Kidney tubule cell (primary cell): ENCODE measurements around the gene GVQW3.
"Not testable (repeated sequence)": the region's sequence is repeated elsewhere in the genome, so short reads cannot be mapped to it uniquely, and the experiment has no call there.

ENCODE experiments used
- DNase-seq: peaks from one replicate; pipeline ENCODE4 v3.0.0-alpha.2; 2018; ENCODE audit warnings: low spot score

GVQW3 gene

DNA sequence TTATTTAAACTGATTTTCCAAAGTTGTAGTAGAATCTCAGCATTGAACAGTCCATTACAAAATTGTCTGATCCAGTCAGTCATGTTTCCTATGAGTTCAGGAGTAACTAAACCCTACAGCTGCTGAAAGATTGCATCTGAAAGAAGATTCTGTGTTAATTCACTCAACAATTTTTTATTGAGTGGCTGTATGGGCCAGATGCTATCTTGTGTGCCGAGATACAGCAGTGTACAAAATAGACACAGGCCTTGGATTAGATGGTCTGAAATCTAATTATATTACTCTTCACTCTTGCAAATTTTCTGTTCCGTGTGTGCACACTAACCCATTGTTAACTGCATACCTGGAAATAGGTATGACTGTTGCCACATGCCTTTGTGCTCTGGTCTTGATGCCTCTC lies 7.3 kb downstream of the GVQW3 start:
- no peak for DNase-seq

DNA sequence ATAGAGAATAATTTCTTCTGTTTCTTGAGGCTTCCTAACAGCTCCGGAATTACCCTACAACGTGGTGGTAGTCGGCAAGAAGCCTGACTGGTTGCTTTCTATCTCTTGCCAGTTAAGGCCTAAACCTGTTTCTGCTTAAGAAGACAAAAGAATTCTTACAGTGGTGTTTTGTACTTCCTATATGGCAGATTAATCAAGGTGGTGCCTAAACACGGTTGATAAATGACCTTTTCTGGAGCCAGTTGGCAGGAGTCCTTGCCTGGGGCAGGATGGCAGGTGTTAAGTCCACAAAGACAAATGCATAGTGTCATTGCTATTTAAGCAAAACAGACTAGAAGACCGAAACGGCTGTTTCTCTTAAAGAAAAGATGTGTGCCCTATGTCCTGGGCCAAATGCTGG lies 9.9 kb downstream of the GVQW3 start:
- DNase-seq, result no peak

DNA sequence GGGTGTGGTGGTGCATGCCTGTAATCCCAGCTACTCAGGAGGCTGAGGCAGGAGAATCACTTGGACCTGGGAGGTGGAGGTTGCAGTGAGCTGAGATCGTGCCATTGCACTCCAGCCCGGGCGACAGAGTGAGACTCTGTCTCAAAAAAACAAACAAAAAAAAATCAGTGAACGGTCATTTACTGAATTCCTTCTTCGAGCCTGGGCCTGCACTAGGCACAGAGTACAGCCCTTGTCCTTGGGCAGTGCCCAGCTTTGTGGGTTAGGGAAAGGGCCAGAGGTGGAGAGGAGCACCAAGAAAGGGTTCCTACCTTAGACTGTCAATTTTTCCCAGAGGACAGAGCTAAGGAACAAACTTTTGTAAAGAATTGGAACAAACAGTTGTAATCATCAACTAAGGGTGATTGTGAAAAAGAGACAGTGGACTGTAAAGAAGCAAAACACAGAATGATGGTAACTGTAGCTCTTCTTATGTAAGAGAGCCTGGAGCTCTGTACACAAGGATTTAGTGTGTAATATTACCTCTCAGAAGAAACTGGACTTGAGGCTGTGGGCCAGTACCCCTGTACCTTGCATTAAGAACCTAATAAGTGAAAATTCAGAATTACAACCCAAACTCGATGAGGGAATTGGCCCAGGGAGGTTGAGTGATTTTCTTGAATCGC lies 10.8 kb downstream of the GVQW3 start:
- no peak for DNase-seq

DNA sequence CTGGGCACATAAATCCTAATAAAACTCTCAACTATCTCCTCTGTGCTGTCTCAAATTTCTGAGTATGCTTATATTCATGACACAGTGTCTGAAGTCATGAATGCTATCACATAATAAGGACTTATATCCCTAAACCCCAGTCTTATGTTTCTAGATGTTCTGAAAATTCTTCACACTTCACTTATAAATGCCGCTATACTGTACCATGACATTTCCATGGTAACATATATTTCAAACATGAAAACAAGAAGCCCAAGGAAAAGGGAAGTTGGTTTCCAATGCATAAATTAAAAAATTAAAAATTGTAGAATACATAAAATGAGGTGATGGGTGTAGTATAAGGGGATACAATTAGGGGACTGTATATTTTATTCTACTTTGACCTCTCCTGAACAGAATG lies 11.7 kb downstream of the GVQW3 start:
- DNase-seq, result no peak

DNA sequence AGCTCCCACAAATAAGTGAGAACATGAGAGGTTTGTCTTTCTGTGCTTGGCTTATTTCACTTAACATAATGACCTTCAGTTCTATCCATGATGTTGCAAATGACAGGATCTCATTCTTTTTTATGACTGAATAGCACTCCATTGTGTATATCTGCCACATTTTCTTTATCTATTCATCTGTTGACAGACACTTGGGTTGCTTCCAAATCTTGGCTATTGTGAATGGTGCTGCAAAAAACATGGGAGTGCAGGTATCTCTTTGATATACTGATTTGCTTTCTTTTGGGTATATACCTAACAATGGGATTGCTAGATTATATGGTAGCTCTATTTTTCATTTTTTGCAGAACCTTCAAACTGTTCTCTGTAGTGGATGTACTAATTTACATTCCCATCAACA lies 13.3 kb downstream of the GVQW3 start:
- no peak for DNase-seq

DNA sequence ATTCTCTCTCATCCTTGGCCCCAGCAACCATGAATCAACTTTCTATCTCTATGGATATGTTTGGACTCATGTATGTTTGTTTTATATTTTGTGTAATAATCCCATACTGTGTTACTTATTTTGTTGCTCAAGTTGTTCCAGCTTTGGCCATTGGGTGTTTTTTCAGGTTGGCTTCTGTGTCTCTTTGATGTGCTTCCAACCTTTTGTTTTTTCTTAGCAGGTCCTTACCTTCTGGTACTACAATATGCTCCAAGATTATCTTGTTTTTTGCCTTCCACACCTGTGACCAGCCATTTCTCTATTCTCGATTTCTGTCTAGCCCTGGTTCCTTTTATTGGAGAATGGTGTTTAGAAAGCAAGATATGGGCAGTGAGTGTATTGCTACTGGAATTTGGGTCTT lies 14.2 kb downstream of the GVQW3 start:
- no peak for DNase-seq

DNA sequence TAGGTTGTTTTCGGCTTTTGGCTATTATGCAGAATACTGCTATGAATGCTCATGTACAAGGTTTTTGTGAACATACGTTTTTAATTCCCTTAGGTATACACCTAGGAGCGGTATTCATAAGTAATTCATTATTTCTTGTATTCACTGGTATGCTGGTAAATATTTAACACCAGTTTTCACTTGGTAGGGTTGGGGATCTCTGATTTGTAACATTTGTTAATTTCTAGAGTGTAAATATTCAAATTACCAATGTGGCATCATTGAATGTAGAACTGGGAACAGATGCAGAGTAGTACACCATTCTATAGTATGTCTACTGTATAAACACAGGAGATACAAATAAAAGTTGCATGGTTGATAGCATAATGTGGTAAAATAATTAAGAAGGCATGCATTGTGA lies 16.3 kb downstream of the GVQW3 start:
- no peak for DNase-seq

DNA sequence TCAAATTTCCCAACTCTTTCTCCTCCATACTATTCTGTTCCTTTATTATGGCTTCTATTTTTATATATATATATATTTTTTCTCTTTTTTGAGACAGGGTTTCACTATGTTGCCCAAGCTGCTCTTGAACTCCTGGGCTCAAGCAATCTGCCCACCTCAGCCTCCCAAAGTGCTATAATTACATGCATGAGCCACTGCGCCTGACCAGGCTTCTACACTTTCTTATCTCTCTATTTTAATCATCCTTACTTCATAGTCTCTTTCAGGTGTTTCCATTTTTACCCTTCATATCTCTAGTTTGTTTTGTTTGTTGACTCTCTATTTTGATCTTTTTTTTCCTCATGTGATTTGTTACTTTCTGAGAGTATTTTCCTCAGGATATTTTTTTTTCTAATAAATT lies 19.8 kb downstream of the GVQW3 start:
- no peak for DNase-seq

DNA sequence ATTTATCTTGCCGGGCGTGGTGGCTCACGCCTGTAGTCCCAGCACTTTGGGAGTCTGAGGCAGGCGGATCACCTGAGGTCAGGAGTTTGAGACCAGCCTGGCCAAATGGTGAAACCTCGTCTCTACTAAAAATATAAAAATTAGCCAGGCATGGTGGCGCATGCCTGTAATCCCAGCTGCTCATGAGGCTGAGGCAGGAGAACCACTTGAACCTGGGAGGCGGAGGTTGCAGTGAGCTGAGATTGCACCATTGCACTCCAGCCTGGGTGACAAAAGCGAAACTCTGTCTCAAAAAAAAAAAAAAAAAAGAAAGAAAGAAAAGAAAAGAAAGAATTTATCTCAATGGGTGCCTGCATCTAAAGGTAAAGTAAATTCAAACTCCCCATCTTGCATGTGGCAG lies 20.4 kb downstream of the GVQW3 start:
- DNase-seq, result not testable (repeated sequence)

DNA sequence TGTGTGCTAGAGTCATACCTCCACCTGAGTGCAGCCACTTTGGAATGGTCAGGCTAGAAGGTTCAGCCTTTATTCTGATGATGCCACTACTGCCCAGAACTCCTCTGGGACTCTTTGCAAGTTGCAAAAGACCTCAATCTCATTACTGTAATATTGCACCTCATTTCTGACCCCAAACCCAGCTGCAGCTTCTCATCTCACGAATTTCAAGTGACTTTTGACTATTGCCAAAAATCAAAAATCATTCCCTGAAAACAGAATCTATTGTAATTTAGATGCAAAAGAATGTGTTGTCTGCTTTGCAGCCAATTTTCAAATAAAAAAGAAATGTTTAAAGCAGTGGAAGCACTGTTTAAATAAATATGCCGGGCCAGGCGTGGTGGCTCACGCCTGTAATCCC lies 25.2 kb downstream of the GVQW3 start:
- no peak for DNase-seq

DNA sequence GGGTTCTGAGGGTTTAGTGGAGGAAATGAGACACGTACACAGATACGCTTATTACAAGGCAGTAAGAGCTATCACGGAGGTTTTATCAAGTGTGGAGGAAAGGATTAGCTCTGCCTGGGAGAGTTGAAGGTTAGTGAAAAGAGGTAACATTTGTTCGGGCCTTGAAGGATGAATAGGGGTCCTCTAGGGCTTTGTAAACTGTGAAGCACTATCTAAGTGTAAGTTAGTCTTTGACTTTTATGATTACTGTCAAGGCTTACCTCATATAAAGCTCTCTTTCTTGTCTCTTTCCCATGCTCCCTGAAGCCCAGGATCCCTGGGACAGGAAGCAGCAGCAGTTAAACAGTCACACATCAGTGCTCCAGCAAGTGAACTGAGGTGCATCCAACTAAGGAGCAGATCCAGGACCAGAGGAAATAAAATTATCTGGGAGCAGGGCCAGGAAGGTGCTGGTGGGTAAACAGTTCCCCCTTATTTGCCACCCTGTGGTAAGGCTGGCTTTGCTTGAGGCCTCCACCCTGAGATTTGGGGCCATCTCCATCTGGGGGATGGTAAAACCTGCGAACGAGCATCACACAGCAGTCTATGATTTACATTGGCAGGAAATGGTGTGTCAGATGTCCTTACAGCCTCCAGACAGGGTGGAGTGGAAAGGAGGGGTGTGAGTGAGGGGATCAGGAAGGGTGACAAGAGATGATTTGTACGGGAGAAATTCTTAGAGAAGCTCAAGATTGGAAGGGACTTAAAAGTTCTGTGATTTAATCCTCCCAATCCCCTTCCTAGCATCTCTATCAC lies 27.2 kb downstream of the GVQW3 start:
- peak; percentile 82 for DNase-seq

DNA sequence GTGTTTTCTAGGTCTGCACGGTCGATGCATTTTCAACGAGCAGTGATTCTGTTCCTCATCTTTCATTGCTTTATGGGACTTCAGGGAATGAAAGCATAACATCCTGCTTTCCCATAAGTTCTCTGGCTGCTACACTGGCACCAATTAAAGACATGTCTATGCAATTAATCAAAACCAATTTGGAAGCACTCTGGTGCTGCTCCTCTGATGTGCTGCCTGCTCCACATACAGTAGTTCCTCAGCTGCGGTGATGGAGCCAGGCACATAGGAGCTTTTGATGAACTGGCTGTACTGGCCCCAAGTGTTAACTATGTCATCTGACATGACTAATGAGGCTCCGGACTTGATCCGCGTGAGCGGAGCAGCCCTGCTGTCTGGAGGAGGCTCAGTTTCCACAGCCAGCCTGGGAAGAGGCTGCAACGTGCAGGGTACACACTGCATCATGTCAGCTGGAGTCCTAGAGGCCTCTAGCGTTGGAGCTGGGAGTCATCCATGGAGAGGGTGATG lies 29.8 kb downstream of the GVQW3 start:
- peak; percentile 36 for DNase-seq

DNA sequence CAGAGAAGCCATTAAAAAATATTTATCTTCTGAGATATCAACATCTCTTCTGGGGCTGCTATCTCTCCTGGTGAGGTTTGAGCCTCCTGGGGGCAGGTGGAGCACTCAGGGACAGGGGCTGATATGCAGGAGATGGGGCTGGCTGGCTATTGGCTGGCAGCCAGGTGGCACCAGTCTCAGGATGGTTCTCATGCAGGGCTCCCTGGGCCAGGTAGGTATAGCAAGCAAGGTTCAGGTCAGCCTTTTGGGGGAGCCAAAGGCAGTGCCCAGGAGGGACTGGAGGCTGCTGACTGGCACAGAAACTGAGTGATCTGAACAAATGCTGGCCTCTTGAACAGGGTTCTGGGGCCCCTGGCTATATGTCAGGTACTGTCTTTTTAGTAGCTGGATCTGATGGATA lies 34.0 kb downstream of the GVQW3 start:
- DNase-seq, result no peak

DNA sequence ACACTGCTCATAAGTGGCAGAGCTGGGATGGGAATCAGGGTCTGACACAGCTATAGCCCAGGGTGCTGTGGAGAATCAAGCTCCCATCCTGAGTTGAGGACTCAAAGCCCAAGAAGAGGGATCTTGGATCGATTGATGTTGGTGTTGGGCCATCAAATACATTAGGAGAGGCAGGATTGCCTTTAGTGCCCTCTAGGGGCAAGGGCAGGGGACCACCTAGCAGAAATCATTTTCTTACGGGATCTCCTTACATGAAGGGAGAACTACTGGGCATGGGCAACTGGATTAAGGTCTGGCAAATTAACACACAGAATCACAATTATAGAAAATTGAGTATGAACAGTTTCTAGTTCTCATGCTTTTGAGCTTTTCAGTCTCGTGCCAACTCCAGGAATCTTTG lies 38.8 kb downstream of the GVQW3 start:
- DNase-seq, result no peak

DNA sequence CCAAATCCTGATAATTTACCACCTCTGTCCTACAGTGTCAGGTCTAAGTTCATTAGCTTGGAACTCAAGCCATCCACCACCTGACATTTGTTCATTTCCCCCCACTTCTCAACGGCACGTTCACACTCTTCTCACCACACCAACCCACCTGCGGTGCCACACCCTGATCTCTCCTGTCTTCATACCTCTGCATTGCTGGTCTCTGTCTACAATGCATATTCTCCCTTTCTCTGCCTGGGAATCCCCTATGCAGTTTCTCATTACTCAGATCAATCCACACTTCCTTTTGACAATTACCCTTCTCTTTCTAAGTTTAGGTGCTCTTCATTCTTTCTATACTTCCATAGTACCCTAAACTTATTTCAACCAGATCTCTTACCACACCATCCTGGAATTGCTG lies 43.3 kb downstream of the GVQW3 start:
- no peak for DNase-seq

DNA sequence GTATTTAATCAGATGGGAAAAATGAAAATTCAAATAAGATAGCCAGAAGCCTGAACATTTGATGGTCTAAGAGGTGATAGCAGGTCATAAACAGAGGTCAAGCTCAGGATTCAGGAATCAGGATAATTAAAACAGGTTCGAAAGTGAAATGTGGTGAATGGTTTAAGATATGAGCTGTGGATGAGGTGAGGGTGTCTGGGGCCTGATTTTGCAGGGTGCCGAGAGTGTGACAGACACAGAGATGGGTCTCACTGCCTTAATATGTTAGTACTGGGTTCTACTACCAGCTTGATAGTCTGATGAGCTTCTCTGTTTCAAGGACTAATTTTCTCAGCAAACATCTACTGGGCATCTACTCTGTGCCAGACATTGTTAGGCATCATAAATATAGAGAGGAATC lies 43.8 kb downstream of the GVQW3 start:
- DNase-seq, result no peak

DNA sequence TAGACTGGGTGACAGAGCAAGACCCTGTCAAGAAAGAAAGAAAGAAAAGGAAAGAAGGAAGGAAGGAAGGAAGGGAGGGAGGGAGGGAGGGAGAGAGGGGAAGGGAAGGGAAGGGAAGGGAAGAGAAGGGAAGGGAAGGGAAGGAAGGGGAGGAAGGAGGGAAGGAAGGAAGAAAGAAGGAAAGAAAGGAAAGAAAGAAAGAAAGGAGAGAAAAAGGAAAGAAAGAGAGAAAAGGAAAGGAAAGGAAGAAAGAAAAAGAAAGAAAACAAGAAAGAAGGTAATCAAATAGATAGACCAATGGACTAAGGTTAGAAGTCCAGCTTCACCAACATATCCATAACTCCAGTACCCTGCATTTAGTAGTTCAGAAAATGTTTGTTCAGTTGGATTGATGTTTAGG lies 45.5 kb downstream of the GVQW3 start:
- DNase-seq, result no peak

DNA sequence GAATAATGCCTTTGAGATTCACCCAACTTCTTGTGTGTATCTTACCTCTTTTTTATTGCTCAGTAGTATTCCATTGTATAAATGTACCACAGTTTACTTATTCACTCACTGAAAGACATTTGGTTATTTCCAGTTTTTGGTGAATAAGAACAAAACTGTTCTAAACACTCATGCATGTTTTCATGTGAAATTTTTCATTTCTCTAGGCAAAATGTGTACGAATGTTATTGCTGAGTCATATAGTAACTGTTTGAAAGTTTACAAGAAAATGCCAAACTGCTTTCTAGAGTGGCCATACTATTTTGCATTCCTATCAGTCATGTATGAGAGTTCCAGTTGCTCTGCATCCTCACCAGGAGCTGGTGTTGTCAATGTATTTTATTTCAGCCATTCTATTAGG lies 54.9 kb downstream of the GVQW3 start:
- DNase-seq, result no peak

DNA sequence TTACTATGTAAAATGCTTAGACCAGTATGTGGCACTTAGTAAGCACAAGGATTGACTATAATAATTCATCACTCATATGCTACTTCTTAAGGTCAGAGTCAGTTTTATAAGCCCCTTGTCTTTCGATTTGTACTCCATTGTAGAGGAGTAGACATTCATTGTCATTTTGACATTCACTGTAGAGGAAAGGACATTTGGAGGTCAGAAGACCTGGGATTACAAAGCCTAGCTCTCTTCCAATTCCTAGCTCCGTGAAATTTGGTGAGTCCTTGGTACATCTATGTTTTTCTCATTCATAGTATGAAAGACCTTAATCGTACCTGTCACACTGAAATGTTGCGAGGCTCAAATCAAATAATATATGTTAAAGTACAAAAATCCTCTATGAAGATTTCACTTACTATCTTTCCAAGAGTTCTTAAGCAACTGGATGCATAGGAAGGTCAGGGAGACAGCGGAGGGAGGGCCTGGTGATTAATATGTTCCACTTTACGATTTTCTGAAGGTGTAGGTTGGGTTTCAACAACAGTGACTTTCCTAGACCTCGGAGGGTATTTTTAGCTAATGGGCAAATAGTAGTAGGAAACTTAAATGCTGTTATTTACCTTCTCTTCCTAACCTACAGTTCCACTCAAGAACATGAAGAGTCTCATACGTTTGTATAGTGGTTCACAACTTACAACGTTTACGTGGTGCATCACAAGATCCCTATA lies 62.3 kb downstream of the GVQW3 start:
- peak; percentile 22 for DNase-seq

DNA sequence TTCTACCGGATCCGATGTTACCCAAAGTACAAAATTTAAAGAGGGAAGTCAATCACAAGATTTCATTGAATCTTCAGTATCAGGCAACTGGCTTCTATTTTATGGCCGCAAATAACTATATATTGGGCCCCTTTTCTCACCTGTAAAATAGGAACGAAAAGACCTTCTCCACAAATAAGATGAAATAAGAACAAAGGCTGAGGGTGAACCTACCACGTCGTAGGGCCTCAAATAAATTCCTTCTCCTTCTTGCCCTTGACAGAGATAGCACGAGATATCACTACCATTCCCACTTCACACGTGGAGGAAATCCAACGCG lies 62.9 kb downstream of the GVQW3 start:
- DNase-seq, result no peak

DNA sequence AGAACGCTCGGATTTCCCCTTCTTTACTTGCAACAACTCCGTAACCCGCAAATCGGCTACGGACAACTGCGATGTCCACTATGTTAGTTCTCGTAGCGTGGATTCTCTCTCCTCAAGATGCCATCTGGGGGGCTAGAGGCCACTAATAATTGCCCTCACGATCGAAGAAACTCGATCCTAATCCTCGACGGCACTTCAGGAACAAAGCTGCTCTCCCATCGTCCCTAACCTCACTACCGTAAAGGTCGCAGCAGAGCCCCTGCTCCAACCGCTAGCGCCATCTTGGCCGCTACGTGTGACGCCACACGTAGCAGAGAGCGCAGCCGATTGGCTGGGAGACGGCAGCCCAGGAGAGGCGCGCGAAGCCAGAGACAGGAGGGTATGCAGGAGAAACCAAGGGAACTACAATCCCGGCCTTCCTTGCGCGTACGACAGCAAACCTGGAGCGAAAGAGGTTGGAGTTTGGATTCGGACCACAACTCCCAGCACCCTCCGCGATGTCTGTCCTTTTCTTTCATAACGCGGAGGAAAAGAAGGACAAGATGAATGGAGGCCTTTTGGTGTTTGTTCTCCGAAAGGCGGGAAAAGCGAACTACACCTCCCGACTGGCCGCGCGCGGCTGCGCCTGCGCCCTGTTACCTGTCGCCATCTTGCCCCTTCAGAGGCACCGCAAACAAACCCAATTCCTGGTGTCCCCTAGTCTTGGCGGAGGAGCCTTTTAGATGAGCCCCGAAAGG lies 63.4 kb downstream of the GVQW3 start, which contains the start of gene EMSY:
EMSY (plus strand) TSS at position 635 of the 737 bp plus-strand sequence. CDS start 1,921 bp downstream, outside the sequence.
- peak; percentile 100 for DNase-seq
